HG02885 (cell line): ENCODE data around the gene TPRA1.
"Not testable (repeated sequence)": the region's sequence is repeated elsewhere in the genome, so short reads cannot be mapped to it uniquely, and the experiment has no call there.

Experiments used
- ATAC-seq: cut with Tn5 transposase; IDR thresholded peaks from one replicate; pipeline ENCODE4 v1.9.1; 2021; ENCODE audit warnings: mild to moderate bottlenecking; ENCODE audit not compliant: unreplicated experiment, poor library complexity

Gene TPRA1

DNA sequence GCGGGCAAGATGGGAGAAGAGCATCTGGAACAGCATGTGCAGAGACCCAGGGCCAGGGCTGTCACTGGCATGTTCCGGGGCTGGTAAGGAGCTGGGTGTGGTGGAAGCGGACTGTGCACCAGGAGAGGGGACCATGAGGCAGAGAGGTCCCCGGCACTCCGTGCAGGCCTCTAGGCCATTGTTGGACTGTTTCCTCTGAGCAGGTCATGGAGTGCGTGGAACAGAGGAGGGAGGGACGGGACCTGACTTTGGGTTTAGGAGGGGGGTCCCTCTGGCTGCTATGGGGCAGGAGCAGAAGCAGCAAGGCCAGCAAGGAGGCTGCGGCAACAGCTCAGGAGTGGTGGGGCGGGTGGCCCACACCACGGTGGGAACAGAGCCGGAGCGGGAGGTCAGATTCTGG lies 47.1 kb downstream of the TPRA1 start:
- ATAC-seq, result no peak

GRCh38 chr3:127542441-127542952 lies 48.0 kb downstream of the TPRA1 start:
- ATAC-seq, result no peak

GRCh38 chr3:127541320-127541719 lies 49.2 kb downstream of the TPRA1 start:
- no peak for ATAC-seq

DNA sequence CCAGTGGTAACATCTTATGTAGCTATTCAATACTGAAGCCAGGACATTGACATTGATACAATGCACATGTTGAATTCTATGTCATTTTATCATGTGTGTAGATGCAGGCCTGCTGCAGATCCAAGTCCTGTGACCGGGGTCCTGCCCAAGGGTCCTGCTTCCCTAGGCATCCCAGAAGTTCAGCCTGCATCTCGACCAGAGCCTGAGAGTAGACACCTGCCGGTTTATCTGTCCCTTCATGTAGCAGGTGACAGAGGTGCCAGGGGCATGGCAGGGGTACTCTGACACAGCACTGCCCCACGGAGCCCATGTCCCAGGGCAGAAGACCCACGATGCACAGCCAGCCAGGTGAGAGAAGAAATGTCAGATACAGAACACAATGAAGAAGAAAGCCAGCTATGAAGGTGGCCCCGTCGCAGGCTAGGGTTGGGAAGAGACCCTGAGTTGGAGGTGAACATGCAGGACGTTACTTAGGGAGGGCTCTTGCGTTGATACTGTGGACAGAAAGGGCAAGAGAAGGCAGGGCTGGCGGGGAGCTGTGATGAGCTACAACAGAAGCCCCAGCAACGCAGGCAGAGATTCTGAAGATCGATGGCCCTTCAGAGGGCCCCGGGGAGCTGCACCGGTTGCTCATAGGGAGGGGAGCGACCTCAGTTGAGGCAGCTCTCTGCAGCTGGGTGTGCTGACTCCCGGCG lies 51.0 kb downstream of the TPRA1 start:
- no peak for ATAC-seq

- ATAC-seq, result no peak
Measured at GRCh38 chr3:127538569-127538968, 52.0 kb downstream of the TPRA1 start.

DNA sequence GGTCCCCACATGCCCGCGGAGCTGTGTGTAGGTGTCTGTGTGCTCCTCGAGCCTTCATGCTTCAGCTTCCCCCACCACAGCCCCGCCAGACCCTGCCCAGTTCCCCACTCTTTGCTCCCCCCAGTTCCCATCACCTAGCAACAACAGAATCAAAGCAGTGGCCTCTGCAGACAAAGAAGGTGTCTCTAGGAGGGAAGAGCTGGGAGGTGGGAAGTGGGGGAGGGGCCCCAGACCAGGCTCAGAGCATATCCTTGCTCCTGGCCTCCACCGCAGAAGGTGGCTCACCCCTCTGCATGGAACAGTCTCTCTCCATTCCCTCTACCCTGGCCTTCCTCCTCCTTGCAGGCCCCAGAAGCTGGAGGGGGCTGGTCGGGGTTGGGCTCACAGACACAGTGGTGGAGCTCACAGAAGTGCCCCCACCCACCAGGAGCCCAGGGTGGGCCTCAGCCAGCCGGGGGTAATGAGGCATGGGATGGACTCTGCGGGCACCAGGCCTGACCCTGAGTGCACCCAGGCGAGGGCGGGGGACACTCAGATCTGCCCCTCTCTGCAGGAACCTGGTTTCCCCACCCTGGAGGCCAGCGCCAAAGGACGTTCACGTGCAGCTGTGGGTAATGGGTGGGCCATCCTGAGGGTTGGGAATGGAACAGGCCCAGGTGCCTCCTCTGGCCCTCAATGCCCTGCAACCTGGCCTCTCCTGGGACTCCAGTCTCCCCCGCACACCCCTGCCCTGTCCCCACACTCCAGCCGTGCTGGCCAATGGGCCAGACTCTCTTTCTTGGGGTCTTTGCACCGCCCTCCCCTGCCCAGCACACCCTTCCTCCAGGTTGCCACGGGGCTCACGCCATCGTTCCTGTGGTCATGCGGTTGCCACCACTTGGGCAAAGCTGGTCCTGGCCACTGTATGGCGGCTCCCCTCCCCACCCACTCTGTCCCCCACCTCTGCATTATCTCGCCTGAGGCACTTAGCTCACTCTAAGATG lies 53.4 kb downstream of the TPRA1 start:
- ATAC-seq, result no peak

DNA sequence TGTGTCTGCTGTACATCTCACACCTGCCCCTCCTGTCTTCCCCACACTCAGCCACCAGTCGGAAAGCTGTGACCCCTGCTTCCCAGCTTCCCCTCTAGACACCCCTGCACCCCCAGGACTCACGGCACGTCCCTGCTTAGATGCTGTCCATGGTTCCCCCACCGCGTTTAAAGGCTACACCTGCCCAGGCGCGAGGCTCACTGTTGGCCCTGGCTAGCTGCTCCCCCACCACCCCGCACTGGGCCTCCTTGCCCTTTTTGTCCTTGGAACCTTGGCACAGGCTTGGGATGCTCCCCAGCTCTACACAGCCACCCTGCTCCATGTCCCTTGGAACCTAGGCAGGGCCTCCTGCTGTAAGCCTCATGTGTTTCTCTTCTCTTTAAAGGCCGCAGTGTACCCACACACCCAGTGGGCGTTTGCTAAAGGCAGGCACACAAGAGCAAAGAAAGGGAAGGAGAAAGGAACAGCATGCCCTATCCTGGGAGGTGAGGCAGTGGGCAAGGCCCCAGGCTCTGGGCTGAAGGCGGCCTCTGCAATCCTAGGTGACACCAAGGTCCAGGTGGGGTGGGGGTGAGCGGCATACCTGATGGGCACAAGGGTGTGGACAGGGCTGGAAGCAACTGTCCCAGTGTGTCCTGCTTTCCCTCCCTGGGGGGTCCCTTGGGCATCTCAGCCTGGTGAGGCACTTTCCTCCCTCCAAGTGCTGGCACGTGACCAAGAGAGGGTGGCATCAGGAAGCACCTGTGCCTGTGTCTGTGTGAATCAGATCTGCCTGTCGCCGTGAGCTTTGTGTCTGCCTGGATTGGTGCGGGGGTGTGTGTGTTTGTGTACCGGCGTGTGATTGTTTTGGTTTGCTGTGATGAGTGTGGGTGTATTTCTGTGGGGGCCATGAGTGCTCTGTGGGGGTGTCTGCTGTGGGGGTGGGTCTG lies 54.4 kb downstream of the TPRA1 start:
- no peak for ATAC-seq

- ATAC-seq, result no peak
Measured at GRCh38 chr3:127535106-127535785, 55.3 kb downstream of the TPRA1 start.

DNA sequence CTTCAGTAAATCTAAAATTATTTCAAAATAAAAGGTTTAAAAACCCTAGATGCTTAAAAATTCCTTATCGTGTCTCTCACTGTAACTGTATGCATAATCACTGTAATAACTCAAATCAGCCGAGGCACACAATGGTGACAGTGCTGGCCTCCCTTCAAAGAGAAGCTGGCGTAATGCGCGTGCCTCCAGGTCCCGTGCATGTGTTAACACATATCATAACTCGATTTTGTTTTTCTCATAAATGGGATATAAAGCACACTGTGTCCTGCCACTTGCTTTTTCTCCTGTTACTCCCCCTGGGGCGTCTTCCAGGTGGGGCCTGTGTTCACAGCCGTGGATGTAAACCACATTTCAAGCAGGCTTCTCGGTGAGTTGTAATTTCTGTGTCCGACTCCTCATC lies 56.0 kb downstream of the TPRA1 start:
- no peak for ATAC-seq

DNA sequence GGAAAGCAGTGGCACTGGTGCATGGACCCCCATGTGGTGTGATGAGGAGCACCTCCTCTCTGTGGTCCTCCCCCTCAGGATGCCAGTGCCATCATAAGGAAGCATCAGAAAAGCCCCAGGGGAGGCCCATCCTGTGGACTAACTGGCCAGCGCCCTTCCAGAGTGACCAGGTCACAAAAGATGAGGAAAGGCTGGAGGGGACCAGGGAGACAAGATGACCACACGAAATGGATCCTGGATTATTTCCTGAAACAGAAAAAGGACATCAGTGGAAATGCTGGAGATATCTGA lies 56.4 kb downstream of the TPRA1 start:
- ATAC-seq, result no peak

DNA sequence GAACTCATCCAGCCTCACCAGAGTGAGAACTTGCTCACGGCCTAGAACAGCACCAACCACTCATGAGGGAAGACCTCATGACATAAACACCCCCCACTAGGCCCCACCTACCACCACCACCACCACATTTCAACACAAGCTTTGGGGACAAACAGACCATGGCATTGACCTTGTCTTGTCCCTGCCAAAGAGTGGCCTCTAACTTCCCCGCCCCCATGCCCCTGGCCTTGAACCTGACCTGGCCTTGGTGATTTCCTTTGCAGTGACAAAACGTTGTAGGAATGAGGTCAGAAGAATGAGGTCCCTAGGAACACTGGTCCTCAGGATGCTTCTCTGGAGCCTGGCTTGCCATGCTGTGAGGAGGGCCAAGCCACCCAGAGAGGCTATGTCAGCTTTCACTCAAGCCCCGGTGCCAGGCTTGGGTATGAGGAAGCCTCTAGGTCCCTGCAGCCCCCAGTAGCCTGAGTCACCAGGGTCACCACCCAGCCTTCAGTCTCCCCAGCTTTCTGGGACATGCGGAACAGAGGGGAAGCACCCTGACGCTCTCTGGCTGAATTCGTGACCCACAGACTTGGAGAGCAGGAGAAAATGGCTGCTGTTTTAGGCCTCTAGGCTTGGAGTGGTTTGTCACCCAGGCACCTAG lies 57.9 kb downstream of the TPRA1 start:
- ATAC-seq, result no peak

DNA sequence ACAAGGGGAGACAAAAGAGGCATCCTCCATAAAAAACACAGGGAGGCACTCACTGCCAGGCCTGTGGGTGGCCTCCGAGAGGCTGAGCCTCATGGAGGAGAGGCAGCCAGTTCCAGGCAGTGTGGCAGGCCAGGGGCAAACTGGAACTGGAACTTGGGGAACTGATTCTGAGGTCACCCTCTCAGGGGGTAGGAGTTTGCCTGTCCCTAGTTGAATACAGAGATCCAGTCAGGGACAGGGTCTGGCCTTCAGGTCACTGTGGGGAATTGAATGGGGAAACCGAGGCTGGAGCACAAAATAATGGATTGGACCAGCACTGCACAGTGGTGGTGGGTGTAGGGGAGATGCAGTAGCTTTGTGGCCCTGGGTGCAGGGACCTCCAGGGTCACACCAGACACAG lies 58.7 kb downstream of the TPRA1 start:
- ATAC-seq, result no peak

DNA sequence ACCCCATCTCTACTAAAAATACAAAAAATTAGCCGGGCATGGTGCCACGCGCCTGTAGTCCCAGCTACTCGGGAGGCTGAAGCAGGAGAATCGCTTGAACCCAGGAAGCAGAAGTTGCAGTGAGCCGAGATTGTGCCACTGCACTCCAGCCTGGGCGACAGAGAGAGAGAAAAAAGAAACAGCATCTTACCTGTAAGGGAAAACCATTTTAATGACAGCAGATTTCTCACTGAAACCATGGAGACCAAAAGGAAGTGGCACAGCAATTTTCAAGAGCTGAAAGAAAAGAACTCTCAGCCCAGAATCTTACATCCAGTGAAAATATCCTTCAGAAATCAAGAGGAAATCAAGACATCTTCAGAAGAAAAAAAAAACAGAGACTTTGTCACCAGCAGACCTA lies 59.7 kb downstream of the TPRA1 start:
- ATAC-seq, result not testable (repeated sequence)

- ATAC-seq, result no peak
Measured at GRCh38 chr3:127529346-127530188, 61.0 kb downstream of the TPRA1 start.

GRCh38 chr3:127525373-127525772 lies 65.2 kb downstream of the TPRA1 start:
- ATAC-seq, result no peak

GRCh38 chr3:127524296-127524896 lies 66.1 kb downstream of the TPRA1 start:
- no peak for ATAC-seq
